Measurements from ENCODE around the gene DGKE. TPM values are rescaled to one million over a fixed set of nuclear protein-coding genes. Genes with fewer than 3 reads are reported as not detected.
A peak's percentile ranks its signal among the peaks of the same experiment; 100 is the strongest.

DGKE gene
- total RNA-seq (1 to 10 TPM in 3 of 4 donors, under 1 TPM in 1; 0.76 to 3.2 (median 1.4) TPM), polyA plus RNA-seq (under 1 TPM; 0.38 to 0.53 (median 0.52) TPM)
- long read RNA-seq, donor 1 = 0 reads
- long read RNA-seq, donor 2 = 0 reads

DNA sequence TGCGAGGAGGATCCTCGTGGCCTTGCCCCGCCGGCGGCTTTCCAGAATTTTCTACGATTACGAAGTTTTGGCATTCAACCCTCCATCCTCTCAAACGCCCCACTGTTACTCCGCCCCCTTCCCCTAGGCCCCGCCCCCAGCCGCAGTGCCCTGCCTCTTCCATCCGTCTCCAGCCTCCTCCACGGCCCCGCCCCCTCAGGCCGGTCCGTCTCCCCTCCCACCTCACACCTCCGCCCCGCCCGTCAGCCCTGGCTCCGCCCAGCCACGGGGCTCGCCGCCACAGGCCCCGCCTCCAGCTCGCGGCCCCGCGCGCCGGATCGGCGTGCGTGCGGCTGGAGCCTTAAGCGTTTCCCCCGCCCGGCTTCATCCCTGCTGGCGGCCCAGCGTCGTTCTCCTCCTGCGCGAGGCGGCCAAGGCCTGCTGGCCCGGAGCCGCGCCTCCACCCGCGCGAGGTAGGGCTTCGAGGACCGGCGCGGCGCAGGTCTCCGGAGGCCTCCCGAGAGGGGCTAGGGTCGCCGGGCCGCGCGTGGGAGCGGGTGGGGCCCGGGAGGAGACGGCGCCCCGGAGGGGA, at the start of gene DGKE, which contains the start of gene C17orf67:
Gene DGKE, plus strand, starts transcription at position 343 of the 571 bp plus-strand sequence. CDS start 645 bp downstream, outside the sequence.
Gene C17orf67, minus strand, starts transcription at position 112 of the 571 bp plus-strand sequence. CDS start 18,110 bp downstream, outside the sequence.
- 0 to 1% (median 1%) methylated on average over 52 to 66 of the region's 66 CpGs for WGBS, 3 donors
- no peaks in the 10 kb centered on the region for H3K9me3 ChIP-seq
- peak within 1 kb of the TSS; percentile 78 for H3K4me3 ChIP-seq
- DNase-seq (peak; percentile 98 to 99), ATAC-seq (peak; percentile 98 to 99 (median 98))
- peaks cover 0 to 8% (median 2%) of the 10 kb centered on the region in 3 donors for H3K27me3 ChIP-seq (ENCODE audit: insufficient read depth in 3 of 3, low read length in 2 of 3)
- intact Hi-C loops (cut with DNase I) = no loop called here
- H3K27ac ChIP-seq = peak within 1 kb of the TSS; percentile 74
- H3K4me1 ChIP-seq = peaks cover 2% of the 10 kb centered on the region
- H3K36me3 ChIP-seq (ENCODE audit: insufficient read depth in 1 of 2, low read depth in 1 of 2) = no peaks in the 10 kb centered on the region
- TF ChIP-seq, protein P1, sequence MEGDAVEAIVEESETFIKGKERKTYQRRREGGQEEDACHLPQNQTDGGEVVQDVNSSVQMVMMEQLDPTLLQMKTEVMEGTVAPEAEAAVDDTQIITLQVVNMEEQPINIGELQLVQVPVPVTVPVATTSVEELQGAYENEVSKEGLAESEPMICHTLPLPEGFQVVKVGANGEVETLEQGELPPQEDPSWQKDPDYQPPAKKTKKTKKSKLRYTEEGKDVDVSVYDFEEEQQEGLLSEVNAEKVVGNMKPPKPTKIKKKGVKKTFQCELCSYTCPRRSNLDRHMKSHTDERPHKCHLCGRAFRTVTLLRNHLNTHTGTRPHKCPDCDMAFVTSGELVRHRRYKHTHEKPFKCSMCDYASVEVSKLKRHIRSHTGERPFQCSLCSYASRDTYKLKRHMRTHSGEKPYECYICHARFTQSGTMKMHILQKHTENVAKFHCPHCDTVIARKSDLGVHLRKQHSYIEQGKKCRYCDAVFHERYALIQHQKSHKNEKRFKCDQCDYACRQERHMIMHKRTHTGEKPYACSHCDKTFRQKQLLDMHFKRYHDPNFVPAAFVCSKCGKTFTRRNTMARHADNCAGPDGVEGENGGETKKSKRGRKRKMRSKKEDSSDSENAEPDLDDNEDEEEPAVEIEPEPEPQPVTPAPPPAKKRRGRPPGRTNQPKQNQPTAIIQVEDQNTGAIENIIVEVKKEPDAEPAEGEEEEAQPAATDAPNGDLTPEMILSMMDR (IDR thresholded peaks at IDR 0.05) = no peak

DNA sequence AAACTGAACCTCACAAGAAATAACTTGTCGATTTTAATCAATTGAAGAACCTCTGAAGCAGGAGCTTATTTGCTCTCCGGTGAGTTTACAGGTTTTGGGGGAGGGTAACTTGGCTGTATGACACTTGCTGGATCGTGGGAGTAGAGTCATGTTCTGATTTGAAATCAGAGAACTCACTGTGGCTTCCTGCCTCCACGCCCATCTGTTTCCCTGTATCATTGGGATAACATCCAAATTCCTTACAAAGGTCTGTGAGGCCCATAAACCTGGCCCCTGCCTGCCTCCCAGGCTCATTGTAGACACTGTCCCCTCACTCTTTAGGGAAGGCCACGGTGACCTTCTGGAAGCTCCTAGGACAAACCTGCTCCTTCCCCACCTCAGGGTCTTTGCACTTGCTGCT, 48.5 kb upstream of the DGKE start:
- ATAC-seq (peak in 1 of 4 donors; percentile 9), DNase-seq (no peak)
- Histone ChIP-seq H3K36me3 (ENCODE audit: insufficient read depth in 1 of 2, low read depth in 1 of 2) (no peaks in the 10 kb centered on the region), H3K27me3 (ENCODE audit: insufficient read depth in 3 of 3, low read length in 2 of 3) (no peaks in the 10 kb centered on the region), H3K27ac (peak overlapping the region; percentile 10), H3K4me3 (no peak overlapping the region), H3K4me1 (peaks cover 20% of the 10 kb centered on the region), H3K9me3 (no peaks in the 10 kb centered on the region)
- TF ChIP-seq, protein P1 (IDR thresholded peaks at IDR 0.05) = no peak
- intact Hi-C loops (cut with DNase I) = no loop called here
- WGBS, 3 donors = 36 to 47% (median 42%) methylated on average over 5 of the region's 5 CpGs

DNA sequence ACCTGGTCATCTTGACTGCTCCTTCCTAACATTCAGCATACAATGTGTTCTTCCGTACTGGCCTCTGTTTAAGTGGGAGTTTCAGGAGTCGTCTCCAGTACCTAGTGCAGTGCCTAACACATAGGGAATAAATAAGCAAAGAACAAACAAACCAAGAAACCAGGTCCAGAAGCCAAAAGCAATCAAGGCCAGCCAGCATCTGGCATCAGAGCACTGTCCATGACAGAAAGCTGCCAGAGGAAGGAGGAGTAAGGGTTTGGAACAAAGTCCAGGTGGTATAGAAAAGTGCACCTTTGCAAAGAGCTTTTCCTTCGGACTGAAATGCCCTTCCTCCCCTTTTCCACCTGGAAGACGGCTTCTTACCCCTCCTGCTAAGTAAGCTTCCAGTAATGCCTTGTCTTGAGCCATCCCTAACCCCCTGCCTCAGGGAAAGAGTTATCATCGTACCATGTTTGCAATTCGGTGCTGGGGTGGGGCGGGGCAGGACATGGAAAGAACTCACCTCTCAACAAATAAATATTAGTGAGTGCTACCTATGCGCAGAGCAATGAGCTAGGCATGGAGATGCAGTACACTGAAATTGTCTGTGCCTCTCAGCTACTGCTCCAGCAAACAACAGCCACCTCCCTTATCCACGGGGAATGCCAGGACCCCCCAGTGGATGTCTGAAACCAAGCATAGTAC, 47.8 kb upstream of the DGKE start:
- WGBS, 3 donors = 85 to 94% (median 90%) methylated on average over 8 to 9 of the region's 9 CpGs
- H3K4me3 ChIP-seq = no peak overlapping the region

DNA sequence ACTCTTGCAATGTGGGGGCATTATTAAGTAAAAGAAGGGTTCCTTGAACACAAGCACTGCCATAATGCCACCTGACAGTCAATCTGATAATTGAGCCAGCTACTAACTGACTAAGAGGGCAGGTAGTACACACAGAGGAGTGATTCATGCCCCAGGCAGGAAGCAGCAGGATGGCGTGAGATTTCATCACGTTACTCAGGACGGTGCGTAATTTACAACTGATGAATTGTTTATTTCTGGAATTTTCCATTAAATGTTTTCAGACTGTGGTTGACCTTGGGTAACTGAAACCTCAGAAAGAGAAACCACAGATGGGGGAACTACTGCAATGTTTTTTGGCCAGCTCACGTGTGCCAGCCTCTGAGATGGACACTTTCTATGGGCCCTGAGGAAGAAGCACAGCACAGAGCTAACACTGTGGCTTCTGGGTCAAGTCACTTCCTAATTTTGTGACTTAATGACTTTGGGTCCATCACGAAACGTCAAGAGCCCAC, 46.9 kb upstream of the DGKE start:
- peak overlapping the region; percentile 51 for H3K27ac ChIP-seq
- H3K9me3 ChIP-seq = no peaks in the 10 kb centered on the region
- no peak for DNase-seq
- H3K4me1 ChIP-seq = peaks cover 6% of the 10 kb centered on the region
- H3K27me3 ChIP-seq (ENCODE audit: insufficient read depth in 3 of 3, low read length in 2 of 3) = no peaks in the 10 kb centered on the region
- no peak overlapping the region for H3K4me3 ChIP-seq
- no peaks in the 10 kb centered on the region for H3K36me3 ChIP-seq (ENCODE audit: insufficient read depth in 1 of 2, low read depth in 1 of 2)
- intact Hi-C loops (cut with DNase I) = no loop called here
- TF ChIP-seq, protein P1 (IDR thresholded peaks at IDR 0.05) = no peak
- peak; percentile 71 to 89 (median 83) for ATAC-seq
- WGBS, 3 donors = 55 to 67% (median 58%) methylated on average over 7 of the region's 7 CpGs

More for the DNA sequence above, 47.8 kb upstream of the DGKE start:
- peaks cover 13% of the 10 kb centered on the region for H3K4me1 ChIP-seq
- ATAC-seq = no peak
- H3K27ac ChIP-seq = no peak overlapping the region
- no peak for DNase-seq
- intact Hi-C loops (cut with DNase I) = no loop called here
- H3K9me3 ChIP-seq = no peaks in the 10 kb centered on the region
- TF ChIP-seq, protein P1 (IDR thresholded peaks at IDR 0.05) = no peak
- H3K27me3 ChIP-seq (ENCODE audit: insufficient read depth in 3 of 3, low read length in 2 of 3) = no peaks in the 10 kb centered on the region
- no peaks in the 10 kb centered on the region for H3K36me3 ChIP-seq (ENCODE audit: insufficient read depth in 1 of 2, low read depth in 1 of 2)
